ENCODE results near the gene PCDHB16.
A peak's percentile ranks its signal among the peaks of the same experiment; 100 is the strongest.
"Not testable (repeated sequence)": the region's sequence is repeated elsewhere in the genome, so short reads cannot be mapped to it uniquely, and the experiment has no call there.

Gene PCDHB16

DNA sequence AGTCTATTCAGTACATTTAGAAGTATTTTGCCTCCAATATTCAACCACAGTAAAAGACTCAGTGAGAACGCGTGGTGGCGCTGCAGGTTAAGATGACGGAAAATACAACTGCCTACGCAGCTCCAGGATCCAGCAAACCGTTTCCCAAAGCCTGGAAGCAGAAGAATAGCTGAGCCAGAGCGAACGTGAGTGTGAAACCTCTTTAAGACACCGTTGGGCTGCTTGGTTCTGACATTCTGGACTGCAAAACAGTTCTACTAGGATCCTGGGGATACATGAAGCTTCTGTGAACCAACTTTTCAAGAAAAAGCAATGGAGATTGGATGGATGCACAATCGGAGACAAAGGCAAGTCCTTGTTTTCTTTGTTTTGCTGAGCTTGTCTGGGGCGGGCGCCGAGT lies at the start of gene PCDHB16:
Gene PCDHB16, plus strand, starts transcription at position 140 of the 400 bp plus-strand sequence. Its CDS starts 173 bp downstream, at position 313.
- peak; percentile 4 for DNase-seq

DNA sequence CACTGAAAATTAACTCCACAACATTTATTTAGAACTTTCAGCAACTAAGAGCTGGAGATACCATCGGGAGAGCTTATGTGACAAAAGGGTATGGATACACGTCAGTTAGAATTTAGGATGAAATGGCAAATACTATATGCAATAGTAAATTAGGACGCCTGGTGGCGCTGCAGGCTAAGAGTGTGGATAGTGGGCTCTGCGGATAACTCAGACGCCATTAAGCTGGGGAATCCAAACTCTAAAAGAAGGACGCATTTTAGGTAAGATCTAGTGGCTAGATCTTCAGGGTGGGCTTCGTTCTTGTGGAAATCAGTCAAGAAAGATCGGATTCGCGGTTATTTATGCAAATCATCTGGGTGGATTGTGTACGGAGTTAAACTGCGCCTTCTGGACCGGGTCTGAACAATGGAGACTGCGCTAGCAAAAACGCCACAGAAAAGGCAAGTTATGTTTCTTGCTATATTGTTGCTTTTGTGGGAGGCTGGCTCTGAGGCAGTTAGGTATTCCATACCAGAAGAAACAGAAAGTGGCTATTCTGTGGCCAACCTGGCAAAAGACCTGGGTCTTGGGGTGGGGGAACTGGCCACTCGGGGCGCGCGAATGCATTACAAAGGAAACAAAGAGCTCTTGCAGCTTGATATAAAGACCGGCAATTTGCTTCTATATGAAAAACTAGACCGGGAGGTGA lies 47.0 kb upstream of the PCDHB16 start, which contains the start of gene PCDHB5:
Gene PCDHB5, plus strand, starts transcription at position 177 of the 688 bp plus-strand sequence. Its CDS starts 229 bp downstream, at position 406.
- DNase-seq, result no peak

DNA sequence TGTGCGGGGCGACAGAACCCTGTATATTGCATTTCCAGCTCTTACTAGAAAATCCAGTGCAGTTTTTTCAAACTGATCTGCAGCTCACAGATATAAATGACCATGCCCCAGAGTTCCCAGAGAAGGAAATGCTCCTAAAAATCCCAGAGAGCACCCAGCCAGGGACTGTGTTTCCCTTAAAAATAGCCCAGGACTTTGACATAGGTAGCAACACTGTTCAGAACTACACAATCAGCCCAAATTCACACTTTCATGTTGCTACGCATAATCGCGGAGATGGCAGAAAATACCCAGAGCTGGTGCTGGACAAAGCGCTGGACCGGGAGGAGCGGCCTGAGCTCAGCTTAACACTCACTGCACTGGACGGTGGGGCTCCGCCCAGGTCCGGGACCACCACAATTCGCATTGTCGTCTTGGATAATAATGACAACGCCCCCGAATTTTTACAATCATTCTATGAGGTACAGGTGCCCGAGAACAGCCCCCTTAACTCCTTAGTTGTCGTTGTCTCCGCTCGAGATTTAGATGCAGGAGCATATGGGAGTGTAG lies 46.4 kb upstream of the PCDHB16 start:
- DNase-seq, result no peak

DNA sequence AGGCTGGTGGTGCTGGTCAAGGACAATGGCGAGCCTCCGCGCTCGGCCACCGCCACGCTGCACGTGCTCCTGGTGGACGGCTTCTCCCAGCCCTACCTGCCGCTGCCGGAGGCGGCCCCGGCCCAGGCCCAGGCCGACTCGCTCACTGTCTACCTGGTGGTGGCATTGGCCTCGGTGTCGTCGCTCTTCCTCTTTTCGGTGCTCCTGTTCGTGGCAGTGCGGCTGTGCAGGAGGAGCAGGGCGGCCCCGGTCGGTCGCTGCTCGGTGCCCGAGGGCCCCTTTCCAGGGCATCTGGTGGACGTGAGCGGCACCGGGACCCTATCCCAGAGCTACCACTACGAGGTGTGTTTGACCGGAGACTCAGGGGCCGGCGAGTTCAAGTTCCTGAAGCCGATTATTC lies 44.8 kb upstream of the PCDHB16 start:
- not testable (repeated sequence) for DNase-seq

- no peak for DNase-seq
These were observed 32.4 kb upstream of the PCDHB16 start, which contains the start of gene PCDHB6 for GRCh38 chr5:141149812-141150211. Gene PCDHB6, plus strand, starts transcription at chr5:141150057. Its CDS starts 201 bp downstream, at chr5:141150258.

DNA sequence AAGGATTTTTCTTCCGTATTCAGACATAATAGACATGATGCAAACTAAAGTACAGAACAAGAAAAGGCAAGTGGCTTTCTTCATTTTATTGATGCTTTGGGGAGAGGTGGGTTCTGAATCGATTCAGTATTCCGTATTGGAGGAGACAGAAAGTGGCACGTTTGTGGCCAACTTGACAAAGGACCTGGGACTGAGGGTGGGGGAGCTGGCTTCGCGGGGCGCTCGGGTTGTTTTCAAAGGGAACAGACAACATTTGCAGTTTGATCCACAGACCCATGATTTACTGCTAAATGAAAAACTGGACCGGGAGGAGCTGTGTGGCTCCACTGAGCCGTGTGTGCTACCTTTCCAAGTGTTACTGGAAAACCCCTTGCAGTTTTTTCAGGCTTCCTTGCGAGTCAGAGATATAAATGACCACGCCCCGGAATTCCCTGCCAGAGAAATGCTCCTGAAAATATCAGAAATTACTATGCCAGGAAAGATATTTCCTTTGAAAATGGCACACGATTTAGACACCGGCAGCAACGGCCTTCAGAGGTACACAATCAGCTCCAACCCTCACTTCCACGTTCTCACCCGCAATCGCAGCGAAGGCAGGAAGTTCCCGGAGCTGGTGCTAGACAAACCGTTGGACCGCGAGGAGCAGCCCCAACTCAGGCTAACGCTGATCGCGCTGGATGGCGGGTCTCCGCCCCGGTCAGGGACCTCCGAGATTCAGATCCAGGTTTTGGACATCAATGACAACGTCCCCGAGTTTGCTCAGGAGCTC lies 31.8 kb upstream of the PCDHB16 start:
- no peak for DNase-seq

- DNase-seq, result no peak
These were observed 31.2 kb upstream of the PCDHB16 start for GRCh38 chr5:141150993-141151325.

GRCh38 chr5:141151632-141152031 lies 30.6 kb upstream of the PCDHB16 start:
- DNase-seq, result not testable (repeated sequence)

DNA sequence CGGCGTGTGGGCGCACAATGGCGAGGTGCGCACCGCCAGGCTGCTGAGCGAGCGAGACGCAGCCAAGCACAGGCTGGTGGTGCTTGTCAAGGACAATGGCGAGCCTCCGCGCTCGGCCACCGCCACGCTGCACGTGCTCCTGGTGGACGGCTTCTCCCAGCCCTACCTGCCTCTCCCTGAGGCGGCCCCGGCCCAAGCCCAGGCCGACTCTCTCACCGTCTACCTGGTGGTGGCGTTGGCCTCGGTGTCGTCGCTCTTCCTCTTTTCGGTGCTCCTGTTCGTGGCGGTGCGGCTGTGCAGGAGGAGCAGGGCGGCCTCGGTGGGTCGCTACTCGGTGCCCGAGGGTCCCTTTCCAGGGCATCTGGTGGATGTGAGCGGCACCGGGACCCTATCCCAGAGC lies 30.1 kb upstream of the PCDHB16 start:
- DNase-seq, result not testable (repeated sequence)

GRCh38 chr5:141155540-141156374 lies 26.4 kb upstream of the PCDHB16 start:
- DNase-seq, result no peak

GRCh38 chr5:141157356-141157755 lies 24.8 kb upstream of the PCDHB16 start:
- not testable (repeated sequence) for DNase-seq

- DNase-seq, result not testable (repeated sequence)
These were observed 24.3 kb upstream of the PCDHB16 start for GRCh38 chr5:141157901-141158300.

DNA sequence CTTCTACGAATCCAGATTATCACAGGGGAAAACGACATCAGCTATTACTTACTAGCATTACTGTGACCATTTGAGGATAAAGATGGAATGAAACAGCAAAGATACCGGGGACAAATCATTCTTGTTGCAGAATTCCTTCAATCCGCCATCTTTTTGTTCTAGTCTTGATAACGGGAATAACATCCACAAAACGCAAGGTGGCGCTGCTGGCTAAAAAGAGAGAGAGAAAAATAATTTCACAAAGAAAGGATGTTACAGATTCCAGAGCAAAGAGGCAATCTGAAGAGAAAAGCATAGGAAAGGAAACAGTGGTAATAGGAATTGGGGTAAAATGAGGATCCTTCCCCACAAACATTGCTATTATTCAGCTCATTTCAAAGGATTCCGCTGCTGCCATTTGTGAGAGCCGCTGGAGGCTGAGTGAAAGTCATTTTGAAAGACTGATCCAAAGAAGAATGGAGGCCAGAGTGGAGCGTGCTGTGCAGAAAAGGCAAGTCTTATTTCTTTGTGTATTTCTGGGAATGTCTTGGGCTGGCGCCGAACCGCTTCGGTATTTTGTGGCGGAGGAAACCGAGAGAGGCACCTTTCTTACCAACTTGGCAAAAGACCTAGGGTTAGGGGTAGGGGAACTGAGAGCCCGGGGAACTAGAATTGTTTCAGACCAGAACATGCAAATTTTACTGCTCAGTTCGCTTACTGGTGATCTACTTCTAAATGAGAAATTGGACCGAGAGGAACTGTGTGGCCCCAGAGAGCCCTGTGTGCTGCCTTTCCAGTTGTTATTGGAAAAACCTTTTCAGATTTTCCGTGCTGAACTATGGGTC lies 9.6 kb upstream of the PCDHB16 start, which contains the start of gene PCDHB7:
Gene PCDHB7, plus strand, starts transcription at position 264 of the 824 bp plus-strand sequence. Its CDS starts 192 bp downstream, at position 456.
- DNase-seq, result no peak

DNA sequence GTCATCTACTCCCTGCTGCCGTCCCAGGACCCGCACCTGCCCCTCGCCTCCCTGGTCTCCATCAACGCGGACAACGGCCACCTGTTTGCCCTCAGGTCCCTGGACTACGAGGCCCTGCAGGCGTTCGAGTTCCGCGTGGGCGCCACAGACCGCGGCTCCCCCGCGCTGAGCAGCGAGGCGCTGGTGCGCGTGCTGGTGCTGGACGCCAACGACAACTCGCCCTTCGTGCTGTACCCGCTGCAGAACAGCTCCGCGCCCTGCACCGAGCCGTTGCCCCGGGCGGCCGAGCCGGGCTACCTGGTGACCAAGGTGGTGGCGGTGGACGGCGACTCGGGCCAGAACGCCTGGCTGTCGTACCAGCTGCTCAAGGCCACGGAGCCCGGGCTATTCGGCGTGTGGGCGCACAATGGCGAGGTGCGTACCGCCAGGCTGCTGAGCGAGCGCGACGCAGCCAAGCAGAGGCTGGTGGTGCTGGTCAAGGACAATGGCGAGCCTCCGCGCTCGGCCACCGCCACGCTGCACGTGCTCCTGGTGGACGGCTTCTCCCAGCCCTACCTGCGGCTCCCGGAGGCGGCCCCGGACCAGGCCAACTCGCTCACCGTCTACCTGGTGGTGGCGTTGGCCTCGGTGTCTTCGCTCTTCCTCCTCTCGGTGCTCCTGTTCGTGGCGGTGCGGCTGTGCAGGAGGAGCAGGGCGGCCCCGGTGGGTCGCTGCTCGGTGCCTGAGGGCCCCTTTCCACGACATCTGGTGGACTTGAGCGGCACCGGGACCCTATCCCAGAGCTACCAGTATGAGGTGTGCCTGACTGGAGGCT lies 7.7 kb upstream of the PCDHB16 start:
- not testable (repeated sequence) for DNase-seq

DNA sequence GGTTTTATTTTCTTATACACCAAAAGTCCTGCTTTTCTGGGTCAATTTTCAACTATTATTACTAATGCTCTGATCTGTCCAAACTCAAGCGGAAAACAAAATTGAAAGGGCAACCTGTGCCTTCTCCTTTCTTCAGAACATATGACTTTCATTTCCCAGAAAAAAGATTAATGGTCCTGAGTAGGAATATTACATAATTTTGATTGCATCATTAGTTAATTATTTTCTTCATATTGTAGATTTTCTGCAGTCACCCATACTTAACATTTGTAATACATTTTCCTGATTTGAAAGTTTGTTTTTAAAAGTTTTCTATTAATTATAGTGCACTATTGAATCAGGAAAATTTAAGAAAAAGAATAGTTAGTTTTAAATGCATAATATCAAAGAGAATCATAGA lies 6.3 kb upstream of the PCDHB16 start:
- DNase-seq, result no peak

- DNase-seq, result not testable (repeated sequence)
These were observed 4.5 kb upstream of the PCDHB16 start, which contains the start of gene PCDHB8 for GRCh38 chr5:141177577-141178191. Gene PCDHB8, plus strand, starts transcription at chr5:141177790. Its CDS starts 245 bp downstream, at chr5:141178035.

GRCh38 chr5:141179371-141179770 lies 2.8 kb upstream of the PCDHB16 start:
- DNase-seq, result not testable (repeated sequence)

DNA sequence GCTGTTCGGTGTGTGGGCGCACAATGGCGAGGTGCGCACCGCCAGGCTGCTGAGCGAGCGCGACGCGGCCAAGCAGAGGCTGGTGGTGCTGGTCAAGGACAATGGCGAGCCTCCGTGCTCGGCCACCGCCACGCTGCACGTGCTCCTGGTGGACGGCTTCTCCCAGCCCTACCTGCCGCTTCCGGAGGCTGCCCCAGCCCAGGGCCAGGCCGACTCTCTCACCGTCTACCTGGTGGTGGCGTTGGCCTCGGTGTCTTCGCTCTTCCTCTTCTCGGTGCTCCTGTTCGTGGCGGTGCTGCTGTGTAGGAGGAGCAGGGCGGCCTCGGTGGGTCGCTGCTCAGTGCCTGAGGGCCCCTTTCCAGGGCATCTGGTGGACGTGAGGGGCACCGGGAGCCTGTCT lies 2.3 kb upstream of the PCDHB16 start:
- DNase-seq, result not testable (repeated sequence)

GRCh38 chr5:141180313-141180712 lies 1.9 kb upstream of the PCDHB16 start:
- DNase-seq, result no peak
